Cardiac ventricle fibroblast (primary cell): ENCODE measurements around the gene ZNF777. TPM values are rescaled to one million over a fixed set of nuclear protein-coding genes. Genes with fewer than 3 reads are reported as not detected.

Experiments
- total RNA-seq: library from RNA; depleted of rRNA; stranded (reverse); fragments of >200 nt; gene quantifications from 2 replicates; pipeline ENCODE4 v1.2.3, GENCODE V29; 2015

The ZNF777 gene
- 8.1 and 13.3 TPM in 2 replicates for total RNA-seq

DNA sequence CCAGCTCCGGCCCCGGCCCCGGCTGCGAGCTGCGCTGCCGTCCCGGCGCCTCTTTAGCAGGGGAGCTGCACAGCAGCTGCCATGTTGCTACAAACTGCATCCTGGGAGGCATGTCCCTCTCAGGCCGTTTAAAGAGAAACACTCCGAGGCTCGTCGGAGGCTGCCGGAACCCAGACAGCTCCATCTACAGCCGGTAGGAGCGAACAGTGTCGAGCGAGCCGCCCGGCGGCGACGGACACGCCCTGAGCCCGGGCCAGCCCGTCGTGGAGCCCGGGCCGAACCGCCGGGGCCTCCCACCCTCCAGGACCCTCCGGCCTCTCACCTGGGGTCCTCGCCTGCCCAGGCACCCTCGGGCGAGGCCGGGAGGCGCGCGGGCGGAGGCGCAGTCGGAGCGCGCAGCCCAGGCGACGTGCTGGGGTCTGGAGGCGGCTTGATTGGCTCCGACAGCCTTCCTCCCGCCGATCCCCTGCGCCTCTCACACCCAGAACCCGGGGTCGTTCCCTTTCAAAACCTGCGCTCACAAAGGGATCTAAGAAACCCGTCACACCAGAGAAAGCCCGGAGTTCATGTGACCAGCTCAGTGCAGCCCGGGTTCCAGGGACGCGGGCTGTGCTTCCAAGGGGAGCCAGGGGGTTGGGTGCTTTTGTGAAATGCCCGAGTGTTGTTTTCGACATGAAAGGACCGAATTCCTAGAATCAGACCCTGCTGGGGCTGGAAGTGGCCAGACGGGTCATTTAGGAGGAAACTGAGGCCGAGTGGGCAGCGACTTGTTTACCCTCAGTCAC lies at the start of gene ZNF777:
TSS of gene ZNF777 (minus strand) at position 570 of the 785 bp plus-strand sequence. CDS start 5,040 bp downstream, outside the sequence.

DNA sequence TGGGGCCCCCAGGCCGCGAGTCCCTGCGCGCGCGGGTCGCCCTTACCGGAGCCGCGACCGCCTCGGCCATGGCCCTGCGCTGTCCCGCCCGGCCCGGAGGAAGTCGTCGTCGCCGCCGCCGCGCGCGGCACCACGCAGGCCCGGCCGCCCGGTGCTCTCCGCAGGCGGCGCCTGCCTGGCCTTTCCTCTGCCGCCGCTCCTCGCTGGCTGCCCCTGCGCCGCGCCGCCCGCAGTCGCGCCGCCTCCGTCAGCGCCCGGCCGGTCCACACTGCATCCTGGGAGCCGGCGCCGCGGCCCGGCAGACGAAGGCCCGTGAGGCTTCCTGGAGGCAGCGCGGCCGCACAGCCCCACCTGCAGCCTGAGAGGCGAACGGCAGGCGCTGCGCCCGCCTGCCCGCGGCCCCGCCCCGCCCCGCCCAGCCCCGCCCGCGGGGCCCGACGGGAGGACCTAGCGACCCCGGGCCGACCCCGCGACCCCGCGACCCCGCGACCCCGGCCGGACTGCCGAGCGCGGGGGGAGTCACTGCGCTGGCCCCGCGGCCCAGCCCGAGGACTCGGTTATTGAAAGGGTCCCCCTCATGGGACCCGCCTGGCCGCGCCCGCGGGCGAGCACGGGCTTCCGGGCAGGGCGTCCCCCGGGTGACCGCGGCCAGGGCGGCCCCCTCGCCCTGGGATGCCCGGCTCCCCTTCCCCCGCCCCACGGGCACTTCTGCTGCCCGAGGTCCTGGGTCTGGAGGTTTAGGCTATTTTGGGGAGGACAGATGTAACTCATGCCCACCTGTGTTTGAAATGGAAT lies 36.8 kb upstream of the ZNF777 start, which contains the start of gene ZNF746:
TSS of gene ZNF746 (minus strand) at position 343 of the 795 bp plus-strand sequence. CDS start at position 70, 273 bp downstream.

Other genes with a start within 250 kb of the ZNF777 start
- gene ZNF212, start 221.4 kb downstream of the ZNF777 start, total RNA-seq = 6.1 and 8.2 TPM in 2 replicates
- 7.3 and 8.3 TPM in 2 replicates for gene ZNF783, start 198.9 kb downstream of the ZNF777 start, total RNA-seq
- 14.9 and 21.0 TPM in 2 replicates for gene ZNF746, start 36.7 kb upstream of the ZNF777 start, total RNA-seq